HG02943 (cell line): ENCODE measurements around the gene NCKAP5.
A peak's percentile ranks its signal among the peaks of the same experiment; 100 is the strongest.

Source experiments
- ATAC-seq: cut with Tn5 transposase; IDR thresholded peaks from one replicate; pipeline ENCODE4 v1.9.1; 2021; ENCODE audit warnings: mild to moderate bottlenecking, low read depth, moderate library complexity; ENCODE audit not compliant: unreplicated experiment

NCKAP5 gene

DNA sequence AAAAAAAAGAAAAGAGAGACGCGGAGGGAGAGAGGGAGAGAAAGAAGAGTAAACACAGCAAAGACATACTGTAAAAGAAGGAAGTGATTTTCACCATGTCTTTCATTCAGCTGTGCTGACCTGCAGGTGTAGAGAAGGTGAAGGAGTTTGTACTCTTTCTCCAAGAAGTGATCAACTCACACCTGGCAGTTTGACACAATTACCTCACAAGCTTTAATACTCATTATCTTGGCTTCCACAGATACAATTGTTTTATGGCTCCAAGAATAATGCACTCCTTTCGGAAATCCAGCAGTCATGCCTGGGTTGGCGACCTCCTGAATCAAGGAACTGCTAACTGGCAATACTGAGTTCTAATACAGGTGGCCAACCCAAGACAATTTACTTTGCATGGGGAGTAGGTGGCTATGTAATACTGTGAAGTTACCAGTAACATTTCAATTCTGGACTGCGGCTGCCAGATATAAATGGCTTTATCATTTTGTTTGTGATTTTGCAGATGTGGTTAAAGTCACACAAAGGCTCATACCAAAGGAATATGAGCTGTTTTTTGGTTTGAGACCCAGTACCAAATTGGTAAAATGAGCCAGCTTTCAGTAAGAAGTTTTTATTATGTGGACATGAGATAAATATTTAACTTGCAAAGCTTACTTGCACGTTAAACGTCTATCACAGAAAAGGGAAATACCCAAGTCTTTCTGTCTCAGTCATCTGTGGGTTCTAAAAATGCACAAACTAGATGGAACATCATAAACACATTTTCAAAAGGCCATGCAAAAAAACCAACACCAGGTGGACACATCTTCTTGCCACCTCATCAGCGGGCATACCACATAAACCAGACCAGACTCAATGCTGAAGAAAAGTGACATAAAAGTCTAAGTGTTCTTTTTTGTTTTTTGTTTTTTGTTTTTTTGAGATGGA is 69.3 kb downstream of the NCKAP5 start:
- peak; percentile 63 for ATAC-seq

DNA sequence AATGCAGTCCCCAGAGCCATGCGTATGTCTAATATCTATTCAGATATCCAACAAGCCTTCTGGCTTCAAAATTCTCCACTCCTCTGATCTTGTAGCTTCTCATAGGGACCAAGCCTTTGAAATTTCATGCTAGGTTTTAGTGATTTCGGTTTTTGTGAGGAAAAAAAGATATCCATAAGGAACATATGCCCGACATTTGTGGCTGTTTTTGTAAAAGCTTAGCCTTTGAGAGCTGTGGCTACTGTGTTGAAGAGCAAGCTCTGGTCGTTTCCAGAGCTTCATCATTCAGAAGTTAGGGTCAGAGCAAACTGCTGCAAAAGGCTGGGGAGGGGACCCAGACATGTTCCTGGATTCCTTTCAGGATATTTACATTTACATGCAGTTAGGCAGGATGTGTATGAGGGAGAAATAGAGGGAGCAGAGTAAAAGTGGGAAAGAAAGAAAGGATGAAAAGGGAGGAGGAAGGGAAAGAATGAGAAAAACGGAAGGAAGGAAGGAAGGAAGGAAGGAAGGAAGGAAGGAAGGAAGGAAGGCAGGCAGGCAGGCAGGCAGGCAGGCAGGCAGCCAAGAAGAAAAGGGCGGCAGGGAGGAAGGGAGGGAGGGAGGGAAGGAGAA is 70.2 kb downstream of the NCKAP5 start:
- ATAC-seq = no peak

DNA sequence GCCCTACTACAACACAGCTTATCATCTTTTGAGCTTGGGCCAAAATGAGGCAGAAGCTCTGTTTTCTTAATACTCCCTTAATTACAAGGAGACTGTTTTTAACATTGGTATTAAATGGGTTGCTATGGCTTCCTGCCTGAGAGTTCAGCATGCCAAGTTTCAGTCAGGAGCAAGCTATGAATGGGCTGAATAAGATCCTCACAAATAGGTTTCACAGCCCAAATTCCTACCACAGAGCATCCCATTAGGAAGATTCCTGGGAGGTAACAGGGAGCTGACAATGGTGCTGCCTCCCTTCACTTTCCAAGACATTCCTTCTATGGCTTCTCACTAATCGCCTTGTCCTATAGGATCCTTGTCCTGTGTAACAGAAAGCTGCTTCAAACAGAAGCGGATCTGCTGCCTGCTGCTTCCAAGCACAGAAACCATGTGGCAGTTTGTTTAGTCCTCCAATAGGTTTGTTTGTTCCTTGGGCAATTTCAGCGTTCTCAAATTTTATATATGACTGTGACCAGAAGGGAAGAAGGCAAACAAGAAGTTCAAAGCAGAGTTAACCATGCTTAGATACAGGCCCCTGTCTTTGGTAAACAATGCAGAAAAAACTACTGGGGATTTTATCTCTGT is 70.9 kb downstream of the NCKAP5 start:
- ATAC-seq = no peak

DNA sequence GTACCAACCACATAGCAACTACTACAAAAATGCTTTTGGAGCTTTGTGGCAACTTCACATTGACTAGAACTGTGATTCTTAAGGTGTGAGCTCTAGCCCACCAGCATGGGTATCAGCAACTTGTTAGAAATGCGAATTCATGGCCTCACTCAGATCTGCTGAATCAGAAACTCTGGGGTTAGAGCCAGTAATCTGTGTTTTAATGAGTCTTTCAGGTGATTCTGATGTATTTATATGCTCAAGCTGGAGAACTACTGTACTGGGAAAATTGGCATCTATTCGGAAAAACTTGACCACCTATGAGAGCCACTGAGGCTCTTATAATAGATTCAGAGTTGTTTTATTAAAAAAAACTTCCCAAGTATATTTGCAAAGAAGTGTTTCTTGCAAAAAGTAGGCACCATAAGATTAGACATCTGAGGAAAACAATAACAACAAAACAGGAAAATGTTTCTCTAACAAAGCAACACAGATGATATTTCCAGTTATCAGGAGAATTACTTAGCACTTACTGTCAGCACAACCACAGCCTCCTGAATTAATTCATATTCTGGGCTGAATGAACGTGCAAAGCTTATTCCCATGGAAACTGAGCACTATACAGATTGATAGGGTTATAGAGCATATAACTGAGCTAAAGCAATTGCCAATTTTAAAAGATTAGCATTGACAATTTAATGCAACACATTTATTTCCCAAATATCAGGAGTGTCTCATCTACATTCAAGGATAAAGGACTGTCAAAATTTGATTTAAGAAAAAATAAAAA is 71.6 kb downstream of the NCKAP5 start:
- ATAC-seq = no peak

DNA sequence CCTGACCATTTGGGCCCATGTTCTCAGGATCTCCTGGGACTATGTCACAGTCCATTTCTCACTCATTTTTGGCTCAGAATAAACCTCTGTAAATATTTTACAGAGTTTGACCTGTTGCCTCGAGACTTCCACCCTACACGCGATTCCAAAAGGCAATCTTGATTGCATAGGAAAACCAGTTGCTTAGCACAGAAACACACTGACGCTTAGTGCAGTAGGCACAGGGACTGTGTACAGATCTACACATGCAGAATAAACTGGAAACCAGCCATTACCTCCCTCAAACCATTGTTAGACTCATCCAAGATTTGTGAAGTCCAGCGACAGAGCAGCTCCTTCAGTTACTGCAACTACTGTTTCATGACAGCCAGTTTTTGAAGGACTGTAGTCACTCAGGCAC is 73.0 kb downstream of the NCKAP5 start:
- ATAC-seq = no peak

DNA sequence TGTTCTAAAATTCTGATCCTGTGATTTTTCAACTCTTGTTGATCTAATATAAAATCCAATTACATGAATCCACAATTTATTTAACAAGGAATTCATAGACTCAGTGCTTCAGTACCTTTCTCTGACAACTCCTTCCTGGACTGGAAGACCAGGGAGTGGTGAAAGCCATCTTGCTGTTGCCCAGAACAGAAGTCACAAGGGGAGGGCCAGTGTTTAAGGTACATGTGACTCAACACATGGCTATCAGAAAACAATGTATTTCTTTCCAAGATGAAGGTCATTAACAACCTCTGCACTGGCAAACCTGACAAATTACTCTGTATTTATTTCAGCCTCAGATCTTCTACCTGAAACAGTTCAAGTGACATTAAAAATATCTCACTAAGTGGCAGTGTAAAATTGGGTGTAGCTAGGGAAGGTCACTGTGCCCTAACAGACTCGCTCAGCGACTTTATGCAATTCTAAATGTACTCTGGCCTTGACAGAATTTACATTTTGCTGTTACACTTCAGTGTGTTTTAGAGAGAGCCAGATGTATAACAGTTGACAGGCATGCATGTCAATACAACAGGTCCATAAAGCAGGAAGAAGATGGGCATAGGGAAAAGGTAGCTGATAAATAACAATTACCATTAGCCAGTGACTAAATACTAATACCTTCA is 75.4 kb downstream of the NCKAP5 start:
- ATAC-seq = no peak

DNA sequence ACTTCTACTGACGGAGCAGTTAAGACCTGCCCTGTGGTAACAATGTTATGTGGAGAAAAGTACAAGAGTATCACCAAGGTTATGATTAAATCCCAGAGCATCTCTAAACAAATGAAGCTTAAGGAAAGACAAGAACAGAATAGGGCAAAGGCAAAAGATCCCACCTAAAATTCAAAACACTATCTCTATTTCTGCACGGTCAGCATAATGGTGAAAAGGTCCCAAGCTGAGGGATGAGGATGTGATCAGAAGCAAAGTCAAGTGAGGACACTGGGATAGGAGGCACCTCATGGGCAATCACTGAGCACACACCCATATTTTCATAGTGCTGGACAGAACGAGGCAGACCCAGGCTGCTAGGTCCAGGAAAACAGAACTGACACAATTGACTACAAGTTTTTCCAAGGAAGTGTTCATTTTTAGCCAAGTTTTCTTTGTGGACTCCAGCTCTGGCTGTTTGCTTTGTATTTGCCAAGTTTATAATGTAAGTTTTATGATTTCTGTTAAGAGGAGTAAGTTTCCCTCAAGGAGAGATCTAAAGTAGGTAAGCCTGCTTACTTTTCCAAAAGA is 77.8 kb downstream of the NCKAP5 start:
- ATAC-seq = no peak

DNA sequence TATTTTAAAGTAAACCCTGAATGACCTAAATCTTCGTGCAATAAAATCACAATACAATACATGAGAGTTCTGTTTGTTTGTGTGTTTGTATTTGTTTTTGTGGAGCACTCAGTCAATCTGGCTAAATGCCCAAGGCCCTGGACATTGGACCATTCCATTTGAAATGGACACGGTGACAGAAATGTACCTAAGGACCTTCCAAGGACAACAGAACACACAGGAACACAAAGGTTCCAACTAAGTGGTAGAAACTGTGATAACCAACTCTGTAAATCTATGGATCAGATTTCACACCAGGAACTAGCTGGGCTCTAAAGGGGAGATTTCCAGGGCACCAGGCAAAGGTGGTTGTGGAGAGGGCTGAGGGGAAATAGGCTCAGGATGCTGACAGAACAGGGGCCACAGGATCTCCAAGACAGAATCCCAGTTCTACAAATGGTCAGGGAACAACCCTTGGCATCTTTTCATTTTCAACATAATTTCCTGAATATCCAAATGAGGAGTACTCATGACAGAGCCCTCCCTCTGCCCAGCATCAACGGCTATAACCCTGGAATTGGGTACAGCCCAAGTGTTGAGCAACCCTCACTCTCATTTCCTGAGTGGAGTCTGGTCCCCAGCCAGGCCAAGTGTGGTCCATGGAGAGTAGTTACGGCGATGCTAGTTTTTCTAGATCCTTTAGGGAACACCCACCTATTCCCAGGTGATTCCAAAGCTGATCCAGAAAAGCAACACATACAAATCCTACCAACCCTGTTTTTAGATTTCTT is 78.4 kb downstream of the NCKAP5 start:
- ATAC-seq = no peak

DNA sequence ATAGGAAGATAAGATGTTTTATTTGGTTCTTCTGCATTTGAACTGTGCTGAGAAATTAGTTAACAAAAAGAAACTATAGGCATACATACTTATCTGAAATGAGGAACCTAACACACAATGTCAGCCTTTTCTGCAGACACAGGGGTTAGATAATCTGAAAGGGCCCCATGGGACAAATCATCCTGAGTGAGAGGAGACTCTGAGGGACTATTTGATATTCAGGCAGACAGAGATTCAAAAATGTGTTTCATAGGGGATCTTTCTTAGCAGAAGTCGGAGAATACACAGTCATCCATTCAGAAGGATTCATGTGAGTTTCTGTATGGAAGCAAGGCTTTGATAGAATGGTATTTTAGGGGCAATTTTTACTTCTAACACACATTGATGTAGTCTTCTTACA is 79.1 kb downstream of the NCKAP5 start:
- ATAC-seq = no peak

DNA sequence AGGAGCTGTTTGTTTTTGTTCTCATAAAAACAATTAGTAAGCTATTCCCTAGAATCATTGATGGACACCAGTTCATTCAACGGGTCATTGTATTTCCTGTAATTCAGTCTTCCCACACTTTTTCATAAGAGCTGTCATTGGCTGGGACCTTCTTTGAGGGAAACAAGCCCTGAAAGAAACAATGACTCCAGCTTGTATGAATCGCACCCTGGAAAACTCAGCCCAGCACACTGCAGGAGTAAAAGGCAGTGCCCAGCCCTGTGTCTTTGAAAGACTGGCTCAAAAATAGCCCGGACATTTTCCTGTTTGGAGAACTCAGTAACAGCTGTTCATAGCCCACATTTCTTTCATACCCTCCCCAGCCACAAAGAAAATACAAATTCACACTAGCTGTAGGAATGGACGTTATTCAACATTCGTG is 81.5 kb downstream of the NCKAP5 start:
- no peak for ATAC-seq

DNA sequence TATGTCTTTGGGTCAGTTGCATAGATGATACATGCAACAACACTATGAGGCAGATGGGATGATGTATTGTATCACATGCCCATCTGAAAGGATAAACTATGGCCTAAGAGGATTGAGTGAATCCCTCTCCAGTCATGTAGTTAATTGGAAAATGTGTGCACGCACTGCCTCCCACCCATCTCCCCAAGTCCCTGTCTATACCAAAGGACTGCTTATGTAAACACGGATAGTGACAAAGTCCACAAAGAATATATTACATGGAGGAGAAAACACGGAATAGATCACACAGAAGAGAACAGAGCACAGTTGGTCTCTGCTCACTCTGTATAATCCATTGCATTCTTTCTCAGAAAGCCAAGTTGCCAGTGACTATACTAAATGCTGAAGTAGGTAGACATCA is 82.4 kb downstream of the NCKAP5 start:
- no peak for ATAC-seq

DNA sequence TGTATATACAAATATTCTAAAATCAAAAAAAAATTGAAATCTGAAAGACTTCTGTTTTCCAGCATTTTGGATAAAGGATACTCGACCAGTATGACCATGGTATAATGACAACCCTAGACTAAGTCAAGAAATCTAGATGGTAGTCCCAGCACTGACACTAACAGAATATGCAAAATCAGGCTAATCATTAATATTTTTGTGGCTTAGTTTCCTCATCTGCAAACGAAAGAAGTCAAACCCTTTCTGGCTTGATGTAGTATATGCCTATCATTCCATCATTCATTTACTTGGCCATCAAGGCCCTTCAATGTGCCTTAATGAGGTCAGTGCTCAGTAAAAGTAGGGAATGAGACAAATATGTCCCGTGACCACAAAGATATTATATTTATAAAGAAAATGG is 83.5 kb downstream of the NCKAP5 start:
- ATAC-seq = peak; percentile 46

DNA sequence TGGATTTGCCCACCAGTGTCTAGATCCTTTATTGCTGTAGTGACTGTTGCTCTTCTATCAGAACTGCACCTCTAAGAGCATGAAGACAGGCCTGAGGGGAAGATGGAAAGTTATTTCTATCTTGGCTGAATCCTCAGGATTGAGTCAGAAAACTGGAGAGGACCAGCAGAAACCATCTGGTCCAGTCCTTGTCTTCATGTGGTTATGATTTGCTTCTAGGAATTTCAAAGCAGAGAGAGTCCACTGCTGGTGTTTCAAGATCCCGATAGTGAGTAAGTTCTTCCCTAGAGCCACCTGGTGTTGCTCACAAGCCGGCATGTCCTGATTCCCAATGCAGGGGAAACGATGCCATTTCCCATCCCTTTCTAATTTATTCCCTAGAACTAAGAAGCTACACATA is 84.2 kb downstream of the NCKAP5 start:
- ATAC-seq = no peak

DNA sequence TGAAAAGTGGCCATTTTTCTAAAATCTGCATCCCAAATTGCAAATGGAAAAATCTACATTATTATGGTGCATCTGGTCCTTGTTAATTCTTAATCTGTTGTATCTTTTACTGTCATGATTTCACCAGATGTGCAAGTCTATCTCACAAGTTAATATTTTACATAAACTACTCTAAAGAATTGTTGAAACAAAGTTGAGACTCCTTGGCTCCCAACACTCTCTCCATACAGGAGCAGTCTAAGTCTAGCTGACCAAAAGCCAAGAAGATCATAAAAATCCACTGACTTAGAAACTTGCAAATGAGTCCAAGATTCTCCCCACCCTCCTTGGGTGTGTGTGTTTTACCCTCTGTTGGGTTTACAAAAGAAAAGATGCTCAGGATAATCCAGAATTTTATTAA is 85.1 kb downstream of the NCKAP5 start:
- no peak for ATAC-seq

DNA sequence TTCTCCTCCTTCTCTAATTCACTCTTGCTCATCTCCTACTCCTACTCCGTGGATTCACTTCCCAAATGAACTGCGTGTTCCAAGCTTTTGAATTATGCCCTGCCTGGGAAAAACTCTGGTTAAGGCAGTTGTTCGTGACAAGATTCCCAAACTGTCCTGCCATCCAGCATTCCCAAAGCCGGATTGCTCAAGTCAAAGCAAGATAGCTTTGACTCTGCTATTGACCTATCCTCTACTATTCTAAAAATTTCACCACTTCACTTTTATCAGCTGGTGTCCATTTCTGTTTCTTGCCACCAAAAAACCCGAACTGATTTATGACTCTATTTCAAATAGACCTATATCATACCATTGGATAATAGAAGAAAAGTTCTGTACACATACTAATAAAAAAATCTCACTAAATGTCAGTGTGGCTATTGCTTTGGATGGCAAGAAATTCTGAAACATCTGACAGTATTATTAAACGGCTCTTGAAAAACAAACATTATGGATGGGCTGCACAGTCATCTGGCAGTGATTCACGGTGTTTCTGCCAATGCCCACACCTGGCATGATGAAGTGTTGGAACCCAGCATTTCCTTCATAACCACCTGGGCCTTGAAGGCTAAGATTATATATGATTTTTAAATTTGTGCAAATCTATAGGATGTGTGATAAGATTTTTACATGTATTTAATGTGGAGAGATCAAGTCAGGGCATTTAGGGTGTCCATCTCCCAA is 87.4 kb downstream of the NCKAP5 start:
- no peak for ATAC-seq

DNA sequence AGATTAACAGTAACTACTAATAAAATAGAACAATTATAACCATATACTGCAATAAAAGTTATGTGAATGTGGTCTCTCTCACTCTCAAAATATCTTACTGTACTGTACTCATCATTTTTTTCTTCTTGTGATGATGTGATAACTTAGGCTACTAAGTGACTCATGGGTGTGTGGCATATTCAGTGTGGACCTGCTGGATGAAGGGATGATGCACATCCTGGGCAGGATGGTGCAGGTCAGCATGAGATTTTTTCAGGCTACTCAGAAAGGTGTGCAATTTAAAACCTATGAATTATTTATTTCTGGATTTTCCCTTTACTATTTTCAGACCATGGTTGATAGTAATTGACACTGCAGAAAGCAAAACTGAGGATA is 90.7 kb downstream of the NCKAP5 start:
- ATAC-seq = no peak

DNA sequence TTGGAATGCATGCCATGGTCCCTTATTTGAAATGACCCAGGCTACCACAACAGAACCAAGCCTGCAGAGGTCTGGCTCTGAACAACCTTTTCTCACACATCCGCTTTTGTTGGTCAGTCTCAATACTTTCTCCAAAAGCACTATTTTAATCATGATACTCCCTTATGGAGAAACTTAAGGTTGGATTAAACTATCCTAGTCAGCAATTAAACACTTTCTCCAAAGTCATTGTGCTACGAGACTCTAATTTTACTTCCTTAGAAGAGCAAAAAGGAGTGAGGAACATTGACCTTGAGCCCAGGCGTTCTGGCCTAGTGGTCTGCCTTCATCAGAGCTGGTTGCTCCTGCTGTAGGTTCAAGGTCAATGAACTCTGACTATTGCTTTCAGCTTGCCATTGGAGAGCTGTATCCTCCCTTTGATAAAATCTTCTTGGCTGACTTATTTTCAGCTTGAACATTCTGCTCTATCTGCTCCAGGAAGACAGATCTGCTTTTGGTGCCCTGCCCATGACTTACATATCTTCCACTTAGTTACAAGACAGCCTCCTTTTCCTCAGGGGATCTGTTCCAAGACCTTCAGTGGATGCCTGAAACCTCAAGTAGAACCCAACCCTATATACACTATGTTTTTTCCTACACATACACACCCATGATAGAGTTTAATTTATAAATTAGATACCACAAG is 91.2 kb downstream of the NCKAP5 start:
- ATAC-seq = no peak

DNA sequence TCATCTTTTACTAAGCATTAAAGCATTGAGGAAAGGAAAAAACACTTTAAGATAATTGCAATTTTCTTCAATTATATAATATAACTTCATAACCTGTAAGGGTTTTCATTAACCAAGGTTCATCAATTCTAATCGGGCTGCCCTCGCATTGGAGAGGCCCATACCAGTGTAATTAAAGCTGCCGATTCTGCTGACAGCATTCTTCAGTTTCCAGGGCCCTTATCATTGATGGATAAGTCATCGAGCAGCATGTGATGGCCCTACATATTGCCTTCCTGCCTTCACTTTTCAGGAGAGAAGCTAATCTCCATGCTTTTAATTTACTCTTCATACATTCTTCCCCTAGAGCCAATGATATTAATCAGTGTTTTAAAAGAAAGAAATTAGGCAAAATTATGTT is 92.0 kb downstream of the NCKAP5 start:
- no peak for ATAC-seq
